OCI-LY1 (cell line): ENCODE data around the gene HYAL1.

Experiments
- H2AFZ ChIP-seq: fragments of 200-600 bp; sonication (generic), shearing (Covaris generic); 2 replicates; pipeline ENCODE4 v1.6.0; 2014; ENCODE audit warnings: antibody characterized with exemption, mild to moderate bottlenecking, low read length
- H3F3A ChIP-seq: fragments of 200-600 bp; sonication (generic), shearing (Covaris generic); 2 replicates; pipeline ENCODE4 v1.6.0; 2014; ENCODE audit warnings: mild to moderate bottlenecking, antibody characterized with exemption, low read length, moderate library complexity; ENCODE audit not compliant: insufficient read depth
- H3K27ac ChIP-seq: fragments of 200-600 bp; sonication (generic); 2 replicates; pipeline ENCODE4 v1.5.1; 2014; ENCODE audit warnings: low read length, mixed run types, mild to moderate bottlenecking, low read depth; ENCODE audit not compliant: poor library complexity, severe bottlenecking
- H3K27me3 ChIP-seq: fragments of 200-600 bp; sonication (generic); 2 replicates; pipeline ENCODE4 v1.6.0; 2014; ENCODE audit warnings: antibody characterized with exemption, mild to moderate bottlenecking, low read length, moderate library complexity; ENCODE audit not compliant: insufficient read depth
- H3K36me3 ChIP-seq: fragments of 200-600 bp; sonication (generic); 2 replicates; pipeline ENCODE4 v1.6.1; 2014; ENCODE audit warnings: mild to moderate bottlenecking, antibody characterized with exemption, low read length, moderate library complexity, mixed read lengths; ENCODE audit not compliant: insufficient read depth
- H3K4me1 ChIP-seq: fragments of 200-600 bp; sonication (generic); 2 replicates; pipeline ENCODE4 v1.5.1; 2014; ENCODE audit warnings: mild to moderate bottlenecking, low read length, moderate library complexity; ENCODE audit not compliant: insufficient read depth, severe bottlenecking
- H3K4me2 ChIP-seq: fragments of 200-600 bp; sonication (generic), shearing (Covaris generic); 2 replicates; pipeline ENCODE4 v1.6.1; 2014; ENCODE audit warnings: low read length
- H3K4me3 ChIP-seq: fragments of 200-600 bp; sonication (generic); 2 replicates; pipeline ENCODE4 v1.5.1; 2014; ENCODE audit warnings: low read length, low read depth, mild to moderate bottlenecking, mixed read lengths; ENCODE audit not compliant: poor library complexity, severe bottlenecking
- H3K79me2 ChIP-seq: fragments of 200-600 bp; shearing (Covaris generic); 2 replicates; pipeline ENCODE4 v1.6.1; 2016; ENCODE audit warnings: mixed run types, low read length, mixed read lengths; ENCODE audit not compliant: insufficient read depth
- H3K9ac ChIP-seq: fragments of 200-600 bp; sonication (generic), shearing (Covaris generic); 2 replicates; pipeline ENCODE4 v1.6.1; 2014; ENCODE audit warnings: mild to moderate bottlenecking, low read length, mixed read lengths
- H3K9me2 ChIP-seq: fragments of 200-600 bp; sonication (generic), shearing (Covaris generic); 2 replicates; pipeline ENCODE4 v1.6.1; 2014; ENCODE audit warnings: low read depth, mild to moderate bottlenecking, low read length, mixed read lengths
- H3K9me3 ChIP-seq: fragments of 200-600 bp; shearing (Covaris generic); 2 replicates; pipeline ENCODE4 v1.6.1; 2014; ENCODE audit warnings: low read length, mixed read lengths
- H4K20me1 ChIP-seq: fragments of 200-600 bp; sonication (generic), shearing (Covaris generic); 2 replicates; pipeline ENCODE4 v1.6.0; 2016; ENCODE audit warnings: mild to moderate bottlenecking, low read length; ENCODE audit not compliant: insufficient read depth
- EZH2 ChIP-seq: fragments of 200-600 bp; sonication (generic), shearing (Covaris generic); IDR thresholded peaks from 2 replicates; pipeline ENCODE4 v1.8.0; 2017; ENCODE audit warnings: borderline replicate concordance, mixed run types, mild to moderate bottlenecking, antibody characterized with exemption, low read length, moderate library complexity, mixed read lengths
- TF ChIP-seq, protein P1 (sequence below): fragments of 200-600 bp; sonication (generic), shearing (Covaris generic); IDR thresholded peaks from 2 replicates; pipeline ENCODE4 v1.5.1; 2017; ENCODE audit warnings: mild to moderate bottlenecking, antibody characterized with exemption, low read length, moderate library complexity, mixed read lengths

The HYAL1 gene

DNA sequence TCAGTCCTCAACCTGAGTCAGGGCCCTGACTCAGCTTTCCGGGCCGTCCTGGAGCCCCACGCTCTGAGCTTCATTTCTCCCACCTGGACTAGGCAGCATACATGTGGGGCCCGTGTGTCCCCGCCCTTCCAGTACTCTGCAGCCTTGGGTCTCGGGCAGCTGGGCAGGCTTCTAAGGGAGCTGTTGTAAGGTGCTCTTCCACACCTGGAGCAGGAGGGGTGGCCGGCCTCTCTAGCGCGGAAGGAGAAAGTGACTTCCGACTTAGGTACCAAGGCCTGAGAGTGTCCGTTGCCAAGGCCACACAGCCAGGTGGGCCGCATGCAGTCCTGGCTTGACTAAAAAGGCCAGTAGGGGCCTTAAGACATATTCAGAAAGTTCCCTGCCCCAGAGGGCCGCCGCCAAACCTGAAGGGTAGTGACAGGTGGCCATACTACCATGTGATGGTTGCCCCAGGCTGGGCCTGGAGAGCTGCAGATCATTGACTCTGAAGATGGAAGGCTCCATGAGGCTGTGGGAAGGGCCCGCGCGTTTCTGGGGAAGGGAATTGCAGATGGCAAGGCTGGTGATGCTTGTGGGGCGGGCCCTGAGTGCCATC is 43.8 kb downstream of the HYAL1 start:
- peak overlapping the region; percentile 42 for H3K4me3 ChIP-seq
- H3F3A ChIP-seq: no peaks in the 10 kb centered on the region
- peak overlapping the region; percentile 51 for H3K4me2 ChIP-seq
- no peaks in the 10 kb centered on the region for H3K9me3 ChIP-seq
- peak overlapping the region; percentile 16 for H3K27ac ChIP-seq
- TF ChIP-seq, protein P1, sequence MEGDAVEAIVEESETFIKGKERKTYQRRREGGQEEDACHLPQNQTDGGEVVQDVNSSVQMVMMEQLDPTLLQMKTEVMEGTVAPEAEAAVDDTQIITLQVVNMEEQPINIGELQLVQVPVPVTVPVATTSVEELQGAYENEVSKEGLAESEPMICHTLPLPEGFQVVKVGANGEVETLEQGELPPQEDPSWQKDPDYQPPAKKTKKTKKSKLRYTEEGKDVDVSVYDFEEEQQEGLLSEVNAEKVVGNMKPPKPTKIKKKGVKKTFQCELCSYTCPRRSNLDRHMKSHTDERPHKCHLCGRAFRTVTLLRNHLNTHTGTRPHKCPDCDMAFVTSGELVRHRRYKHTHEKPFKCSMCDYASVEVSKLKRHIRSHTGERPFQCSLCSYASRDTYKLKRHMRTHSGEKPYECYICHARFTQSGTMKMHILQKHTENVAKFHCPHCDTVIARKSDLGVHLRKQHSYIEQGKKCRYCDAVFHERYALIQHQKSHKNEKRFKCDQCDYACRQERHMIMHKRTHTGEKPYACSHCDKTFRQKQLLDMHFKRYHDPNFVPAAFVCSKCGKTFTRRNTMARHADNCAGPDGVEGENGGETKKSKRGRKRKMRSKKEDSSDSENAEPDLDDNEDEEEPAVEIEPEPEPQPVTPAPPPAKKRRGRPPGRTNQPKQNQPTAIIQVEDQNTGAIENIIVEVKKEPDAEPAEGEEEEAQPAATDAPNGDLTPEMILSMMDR: no peak
- TF ChIP-seq EZH2: no peak
- H3K36me3 ChIP-seq: peaks cover 40% of the 10 kb centered on the region
- H3K9me2 ChIP-seq: no peaks in the 10 kb centered on the region
- no peak overlapping the region; the same call in 1 of the 2 replicates for H3K9ac ChIP-seq
- no peaks in the 10 kb centered on the region for H4K20me1 ChIP-seq
- peaks cover 13% of the 10 kb centered on the region for H3K4me1 ChIP-seq
- no peaks in the 10 kb centered on the region for H3K79me2 ChIP-seq
- no peak overlapping the region for H2AFZ ChIP-seq
- H3K27me3 ChIP-seq: no peaks in the 10 kb centered on the region

- Histone ChIP-seq H3K79me2 (no peaks in the 10 kb centered on the region), H3K4me1 (peaks cover 13% of the 10 kb centered on the region), H3F3A (no peaks in the 10 kb centered on the region), H3K4me2 (no peak overlapping the region), H4K20me1 (no peaks in the 10 kb centered on the region), H2AFZ (no peak overlapping the region), H3K9me3 (no peaks in the 10 kb centered on the region), H3K27ac (peak overlapping the region; percentile 16), H3K9me2 (no peaks in the 10 kb centered on the region), H3K4me3 (no peak overlapping the region), H3K36me3 (peaks cover 42% of the 10 kb centered on the region), H3K9ac (no peak overlapping the region; the same call in 1 of the 2 replicates), H3K27me3 (no peaks in the 10 kb centered on the region)
- TF ChIP-seq, protein P1: no peak
- TF ChIP-seq EZH2: no peak
Measured at GRCh38 chr3:50258979-50259378, 44.4 kb downstream of the HYAL1 start.

DNA sequence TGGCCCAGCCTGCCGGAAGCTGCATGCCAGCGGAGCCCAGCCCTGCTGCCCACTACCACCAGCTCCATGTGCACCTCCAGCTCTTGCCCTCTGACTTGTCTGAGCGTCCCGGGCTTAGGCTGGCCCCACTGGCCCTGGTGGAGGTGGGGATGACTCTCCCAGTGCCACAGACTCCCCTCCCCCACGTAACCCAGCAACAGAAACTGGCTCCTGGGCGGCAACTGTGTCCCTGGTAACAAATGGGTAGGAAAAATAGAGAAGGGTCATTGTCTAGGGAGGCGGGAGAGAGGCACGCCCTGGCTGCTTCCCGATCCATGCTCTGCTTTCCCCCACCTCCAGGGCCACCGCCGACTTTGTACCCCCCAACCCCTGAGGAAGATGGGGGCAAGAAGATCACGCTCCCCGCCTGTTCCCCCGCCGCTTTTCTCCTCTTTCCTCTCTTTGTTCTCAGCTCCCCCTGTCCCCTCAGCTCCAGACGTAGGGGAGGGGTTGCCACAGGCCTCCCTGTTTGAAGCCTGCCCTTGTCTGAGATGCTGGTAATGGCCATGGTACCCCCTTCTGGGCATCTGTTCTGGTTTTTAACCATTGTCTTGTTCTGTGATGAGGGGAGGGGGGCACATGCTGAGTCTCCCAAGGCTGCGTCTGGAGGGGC is 45.2 kb downstream of the HYAL1 start:
- Histone ChIP-seq H3K4me1 (peaks cover 13% of the 10 kb centered on the region), H3K4me2 (no peak overlapping the region), H3K27ac (no peak overlapping the region), H3K79me2 (no peaks in the 10 kb centered on the region), H3K9ac (no peak overlapping the region), H3K4me3 (no peak overlapping the region), H4K20me1 (no peaks in the 10 kb centered on the region), H3F3A (no peaks in the 10 kb centered on the region), H3K9me3 (no peaks in the 10 kb centered on the region), H3K27me3 (no peaks in the 10 kb centered on the region), H3K36me3 (peaks cover 42% of the 10 kb centered on the region), H3K9me2 (no peaks in the 10 kb centered on the region), H2AFZ (no peak overlapping the region)
- TF ChIP-seq EZH2: no peak
- TF ChIP-seq, protein P1: no peak
